Testis (tissue), 3 donors: ENCODE measurements around the gene CA14. TPM values are rescaled to one million over a fixed set of nuclear protein-coding genes. Genes with fewer than 3 reads are reported as not detected.
A peak's percentile ranks its signal among the peaks of the same experiment; 100 is the strongest.
"Not testable (repeated sequence)": the region's sequence is repeated elsewhere in the genome, so short reads cannot be mapped to it uniquely, and the experiment has no call there.

Source experiments
- DNase-seq: peaks from one replicate; pipeline ENCODE4 v3.0.0-alpha.2; 2019
- H3K27ac ChIP-seq, 2 donors: fragments of 200-600 bp; sonication (generic); one replicate each; pipeline ENCODE4 v1.5.1; 2019
- H3K27me3 ChIP-seq: fragments of 200-600 bp; sonication (generic); one replicate; pipeline ENCODE4 v1.5.1; 2019
- H3K36me3 ChIP-seq: fragments of 200-600 bp; sonication (generic); one replicate; pipeline ENCODE4 v1.5.1; 2017; ENCODE audit warnings: low read depth; ENCODE audit errors: missing control alignments
- H3K4me1 ChIP-seq: fragments of 200-600 bp; sonication (generic); one replicate; pipeline ENCODE4 v1.5.1; 2019
- H3K4me3 ChIP-seq, 2 donors: fragments of 200-600 bp; sonication (generic); one replicate each; pipeline ENCODE4 v1.5.1; 2017 to 2019
- H3K9me3 ChIP-seq: fragments of 200-600 bp; sonication (generic); one replicate; pipeline ENCODE4 v1.5.1; 2017
- CTCF ChIP-seq, 3 experiments: fragments of 450-650 bp in 2 of 3; fragments of 200-600 bp in 1 of 3; sonication (generic) in 1 of 3; IDR thresholded peaks; one replicate each; pipeline ENCODE4 v1.5.1; 2016 to 2019; ENCODE audit warnings: antibody characterized with exemption in 3 of 3, mild to moderate bottlenecking in 2 of 3, moderate library complexity in 1 of 3
- POLR2A ChIP-seq: fragments of 450-650 bp; IDR thresholded peaks from one replicate; pipeline ENCODE4 v1.6.1; 2017; ENCODE audit warnings: antibody characterized with exemption, mild to moderate bottlenecking, moderate library complexity
- WGBS, 2 donors: methylation state at CpG; one replicate each; pipeline ENCODE4 v1.1.5; 2018; 5-methylcytosine and 5-hydroxymethylcytosine counted together
- intact Hi-C: fragments of 100-400 bp; cut with DNase I; formaldehyde crosslinking; loops from one replicate; pipeline ENCODE4 v1.15.1; 2023; ENCODE audit warnings: low total_unique reads
- polyA plus RNA-seq: library from polyadenylated mRNA; stranded (reverse); fragments of 350-450 nt; fragmentation: Illumina TruSeq; extraction: RNeasy Lipid Tissue Mini Kit (QIAGEN cat#74804); gene quantifications from one replicate; pipeline ENCODE4 v1.2.3, GENCODE V29; 2014; ENCODE audit warnings: low read depth, low replicate concordance; ENCODE audit not compliant: insufficient read depth
- total RNA-seq, 2 donors: library from RNA; depleted of rRNA; stranded (reverse); fragments of >200 nt; gene quantifications; one replicate each; pipeline ENCODE4 v1.2.3, GENCODE V29; 2016

Gene CA14
- total and polyA plus RNA-seq, 3 donors from 2014 or later = 0.25 to 0.98 TPM; not detected in 1

- DNase-seq = peak; percentile 97
- no peaks in the 10 kb centered on the region for H3K36me3 ChIP-seq
- 0 to 1% methylated on average over 33 of the region's 33 CpGs for WGBS, 2 donors
- intact Hi-C loops = no loop called here
- no peaks in the 10 kb centered on the region for H3K9me3 ChIP-seq
- TF ChIP-seq POLR2A (peak; percentile 82), CTCF (IDR thresholded peaks at IDR 0.05) (peak in 1 of 3 experiments; percentile 4)
- H3K27ac ChIP-seq = peak within 1 kb of the TSS; percentile 96 to 98
- peak within 1 kb of the TSS; percentile 62 to 98 for H3K4me3 ChIP-seq
- no peaks in the 10 kb centered on the region for H3K27me3 ChIP-seq
- H3K4me1 ChIP-seq = peaks cover 10% of the 10 kb centered on the region
Observed at GRCh38 chr1:150235852-150236613, 21.5 kb upstream of the CA14 start, which contains the start of gene ANP32E. Gene ANP32E (minus strand): TSS chr1:150236112. CDS start chr1:150235786, 326 bp downstream.

GRCh38 chr1:150236614-150237100 is 20.9 kb upstream of the CA14 start:
- H3K9me3 ChIP-seq = no peaks in the 10 kb centered on the region
- peak overlapping the region; percentile 37 to 98 for H3K4me3 ChIP-seq
- peaks cover 10% of the 10 kb centered on the region for H3K4me1 ChIP-seq
- 20% methylated on average over 10 of the region's 10 CpGs for WGBS, 2 donors
- intact Hi-C loops = no loop called here
- H3K27me3 ChIP-seq = no peaks in the 10 kb centered on the region
- TF ChIP-seq POLR2A = no peak
- no peak for TF ChIP-seq CTCF (IDR thresholded peaks at IDR 0.05)
- no peaks in the 10 kb centered on the region for H3K36me3 ChIP-seq
- peak overlapping the region in 1 of 2 donors; percentile 9 for H3K27ac ChIP-seq
- no peak for DNase-seq

GRCh38 chr1:150237176-150237575 is 20.4 kb upstream of the CA14 start:
- peak; percentile 11 for DNase-seq
- intact Hi-C loops, H3K27me3 ChIP-seq, H3K9me3 ChIP-seq, H3K36me3 ChIP-seq, H3K4me1 ChIP-seq, H3K4me3 ChIP-seq, H3K27ac ChIP-seq: not testable (repeated sequence)
- 66 to 71% methylated on average over 13 of the region's 13 CpGs for WGBS, 2 donors

- peak; percentile 11 for DNase-seq
- intact Hi-C loops = no loop called here
- Histone ChIP-seq H3K36me3 (no peaks in the 10 kb centered on the region), H3K27ac (no peak overlapping the region), H3K4me1 (peaks cover 10% of the 10 kb centered on the region), H3K27me3 (no peaks in the 10 kb centered on the region), H3K4me3 (no peak overlapping the region), H3K9me3 (no peaks in the 10 kb centered on the region)
- 64 to 65% methylated on average over 21 of the region's 21 CpGs for WGBS, 2 donors
- TF ChIP-seq CTCF (IDR thresholded peaks at IDR 0.05) (no peak), POLR2A (no peak)
Observed at GRCh38 chr1:150237746-150238145, 19.8 kb upstream of the CA14 start.

GRCh38 chr1:150243003-150243402 is 14.6 kb upstream of the CA14 start:
- Histone ChIP-seq H3K27me3 (no peaks in the 10 kb centered on the region), H3K36me3 (no peaks in the 10 kb centered on the region), H3K9me3 (no peaks in the 10 kb centered on the region), H3K4me1 (no peaks in the 10 kb centered on the region), H3K27ac (no peak overlapping the region), H3K4me3 (no peak overlapping the region)
- intact Hi-C loops = no loop called here
- WGBS, 2 donors = 76 to 83% methylated on average over 3 of the region's 3 CpGs
- TF ChIP-seq CTCF (IDR thresholded peaks at IDR 0.05) = no peak
- no peak for TF ChIP-seq POLR2A
- no peak for DNase-seq
